Gastrocnemius medialis (tissue), 4 donors: ENCODE results near the gene GPER1. TPM values are rescaled to one million over a fixed set of nuclear protein-coding genes. Genes with fewer than 3 reads are reported as not detected.

Source experiments
- ATAC-seq, 2 donors: fragments of 150-250 bp; one replicate each; pipeline ENCODE4 v1.9.1; 2016
- DNase-seq, 2 donors: peaks; one replicate each; pipeline ENCODE4 v3.0.0-alpha.2; 2019
- H3K27ac ChIP-seq, 4 donors: fragments of 200-600 bp; sonication (generic); 1 replicate in 1 of 4; 2 replicates in 3 of 4; pipeline ENCODE4 v1.5.1; 2016 to 2018; ENCODE audit warnings: mild to moderate bottlenecking in 2 of 4, moderate library complexity in 1 of 4
- H3K27me3 ChIP-seq, 3 donors: fragments of 200-600 bp; sonication (generic) in 2 of 3; 1 replicate in 1 of 3; 2 replicates in 2 of 3; pipeline versions ENCODE4 v1.5.1 to v1.6.0; 2016 to 2019; ENCODE audit warnings: mild to moderate bottlenecking in 1 of 3, moderate library complexity in 1 of 3
- H3K36me3 ChIP-seq, 2 donors: fragments of 200-600 bp; sonication (generic) in 1 of 2; one replicate each; pipeline ENCODE4 v1.5.1; 2017 to 2018
- H3K4me1 ChIP-seq, 2 donors: fragments of 200-600 bp; sonication (generic) in 1 of 2; one replicate each; pipeline ENCODE4 v1.5.1; 2016 to 2017; ENCODE audit warnings: mild to moderate bottlenecking in 2 of 2
- H3K4me3 ChIP-seq, 4 donors: fragments of 200-600 bp; sonication (generic) in 3 of 4; 1 replicate in 1 of 4; 2 replicates in 3 of 4; pipeline ENCODE4 v1.5.1; 2016 to 2019; ENCODE audit warnings: mild to moderate bottlenecking in 2 of 4
- H3K9me3 ChIP-seq, 3 donors: fragments of 200-600 bp; sonication (generic) in 2 of 3; 1 replicate in 1 of 3; 2 replicates in 2 of 3; pipeline ENCODE4 v1.5.1; 2016 to 2019
- CTCF ChIP-seq, 5 experiments: fragments of 450-650 bp in 3 of 5; fragments of 200-600 bp in 2 of 5; sonication (generic) in 2 of 5; IDR thresholded peaks in 4 of 5; conservative IDR thresholded peaks in 1 of 5; 1 replicate in 4 of 5; 2 replicates in 1 of 5; pipeline ENCODE4 v1.5.1; 2016 to 2019; ENCODE audit warnings: antibody characterized with exemption in 5 of 5, mild to moderate bottlenecking in 3 of 5, moderate library complexity in 3 of 5
- POLR2A ChIP-seq, 2 donors: fragments of 450-650 bp; IDR thresholded peaks; one replicate each; pipeline ENCODE4 v1.6.1; 2017; ENCODE audit warnings: antibody characterized with exemption in 2 of 2, mild to moderate bottlenecking in 2 of 2, moderate library complexity in 2 of 2
- in situ Hi-C, 4 donors: fragments of 200-750 bp; cut with MboI; loops; one replicate each; pipeline versions ENCODE4 v1.15.0 to v1.8.0; 2017; ENCODE audit warnings: low sequenced_read_pairs in 4 of 4
- intact Hi-C: fragments of 100-400 bp; cut with DNase I; formaldehyde crosslinking; loops from one replicate; pipeline ENCODE4 v1.15.1; 2023; ENCODE audit warnings: low total_unique reads
- total RNA-seq, 4 donors: library from RNA; depleted of rRNA; stranded (reverse); fragments of >200 nt; gene quantifications; one replicate each; pipeline versions ENCODE4 v1.1.0 to v1.2.3, GENCODE V29; 2016

GPER1 gene
- total RNA-seq, 4 donors from 2014 or later: 0.92 to 3.2 (median 2.1) TPM

DNA sequence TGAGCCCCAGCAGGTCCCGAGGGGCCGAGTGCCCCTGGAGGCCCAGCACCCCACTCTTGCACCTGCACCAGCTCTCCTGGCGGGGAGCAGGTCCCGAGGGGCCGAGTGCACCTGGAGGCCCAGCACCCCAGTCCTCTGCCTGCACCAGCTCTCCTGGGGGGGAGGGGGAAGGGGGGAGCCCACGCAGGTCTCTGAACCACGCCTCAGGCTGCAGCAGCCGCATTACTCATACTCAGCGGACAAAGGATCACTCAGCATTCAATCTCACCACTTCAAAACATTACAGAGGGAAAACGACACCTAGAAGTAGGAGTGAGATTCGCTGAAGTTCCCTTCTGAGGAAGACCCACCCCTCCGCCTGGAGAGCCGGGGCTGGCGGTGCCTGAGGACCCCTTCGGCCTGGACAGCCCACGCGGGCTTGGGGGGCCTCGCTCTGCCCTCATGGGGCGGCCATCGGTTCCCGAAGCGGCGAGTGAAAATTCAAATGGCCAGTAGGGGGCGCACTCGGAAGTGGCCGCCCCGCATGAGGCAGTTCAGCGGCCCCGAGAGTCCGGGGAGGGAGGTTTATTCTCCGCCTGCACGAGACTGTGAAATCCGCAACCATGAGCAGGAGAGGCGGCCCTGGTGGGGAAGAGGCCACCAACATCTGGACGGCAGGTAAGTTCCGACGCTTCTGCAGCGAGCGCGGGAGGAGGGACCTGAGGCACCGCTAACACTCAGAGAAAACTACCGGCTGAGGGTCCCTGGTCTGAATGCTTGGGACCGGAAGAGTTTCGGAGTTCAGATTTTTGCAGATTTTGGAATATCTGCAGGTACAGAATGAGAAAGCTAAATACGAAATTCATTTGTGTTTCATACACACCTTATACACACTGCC is 1.1 kb upstream of the GPER1 start:
- TF ChIP-seq CTCF (IDR thresholded peaks at IDR 0.05 in 4 of 5, conservative IDR thresholded peaks at IDR 0.05 in 1 of 5): peak; percentile 67 to 92 (median 90)
- TF ChIP-seq POLR2A (IDR thresholded peaks at IDR 0.05): no peak
- ATAC-seq: peak; percentile 65 to 81

DNA sequence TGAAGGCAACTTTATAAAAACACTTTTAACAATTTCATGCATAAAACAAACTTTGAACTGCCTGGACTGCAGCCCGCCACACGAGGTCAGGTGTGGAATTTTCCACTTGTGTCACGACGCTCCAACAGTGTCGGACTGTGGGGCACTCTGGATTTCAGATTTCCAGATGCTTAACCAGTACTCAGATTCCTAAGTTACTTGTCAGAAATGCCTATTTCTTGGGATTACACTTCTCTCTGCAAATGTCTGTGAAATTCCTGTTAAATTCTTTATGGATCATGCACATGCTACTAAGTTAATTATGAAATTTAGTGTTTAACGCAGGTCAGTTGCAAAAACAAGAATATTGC is 473 bp upstream of the GPER1 start:
- in situ Hi-C loops (loop anchor here in 3 of 4 donors (5.0 to 10.0 kb wide), 3 partner anchors 85 to 97 kb away; no protein-coding TSS in a partner anchor), intact Hi-C loops (loop anchor here (1.0 kb wide), 2 partner anchors 36 to 89 kb away; no protein-coding TSS in a partner anchor)
- Histone ChIP-seq H3K9me3 (no peaks in the 10 kb centered on the region), H3K27me3 (no peaks in the 10 kb centered on the region), H3K4me3 (peak overlapping the region; percentile 36 to 53 (median 48)), H3K36me3 (no peaks in the 10 kb centered on the region), H3K4me1 (peaks cover 7 to 17% of the 10 kb centered on the region in 2 donors), H3K27ac (peak overlapping the region in 2 of 4 donors; percentile 48 to 57)
- TF ChIP-seq CTCF (IDR thresholded peaks at IDR 0.05 in 4 of 5, conservative IDR thresholded peaks at IDR 0.05 in 1 of 5) (no peak), POLR2A (IDR thresholded peaks at IDR 0.05) (no peak)
- DNase-seq (no peak), ATAC-seq (no peak)

More for the DNA sequence above, 1.1 kb upstream of the GPER1 start:
- Histone ChIP-seq H3K27ac (peak overlapping the region in 2 of 4 donors; percentile 24 to 57), H3K4me1 (peaks cover 7 to 17% of the 10 kb centered on the region in 2 donors), H3K36me3 (no peaks in the 10 kb centered on the region), H3K4me3 (peak overlapping the region; percentile 36 to 53 (median 48)), H3K27me3 (no peaks in the 10 kb centered on the region), H3K9me3 (no peaks in the 10 kb centered on the region)
- intact Hi-C loops: loop anchor here (1.0 kb wide), 2 partner anchors 36 to 89 kb away; no protein-coding TSS in a partner anchor
- DNase-seq: peak; percentile 32 to 51
- in situ Hi-C loops: loop anchor here in 3 of 4 donors (5.0 to 10.0 kb wide), 3 partner anchors 85 to 98 kb away; no protein-coding TSS in a partner anchor

GRCh38 chr7:1090236-1090635 is 2.3 kb downstream of the GPER1 start:
- Histone ChIP-seq H3K27me3 (no peaks in the 10 kb centered on the region), H3K4me3 (no peak overlapping the region), H3K9me3 (no peaks in the 10 kb centered on the region), H3K4me1 (peaks cover 7 to 17% of the 10 kb centered on the region in 2 donors), H3K27ac (no peak overlapping the region), H3K36me3 (no peaks in the 10 kb centered on the region)
- DNase-seq (no peak), ATAC-seq (no peak)
- intact Hi-C loops: no loop called here
- in situ Hi-C loops: no loop called here
- no peak for TF ChIP-seq CTCF (IDR thresholded peaks at IDR 0.05 in 4 of 5, conservative IDR thresholded peaks at IDR 0.05 in 1 of 5)
- no peak for TF ChIP-seq POLR2A (IDR thresholded peaks at IDR 0.05)

GRCh38 chr7:1090686-1091643 is 3.1 kb downstream of the GPER1 start:
- DNase-seq (no peak), ATAC-seq (no peak)
- intact Hi-C loops: no loop called here
- no peak for TF ChIP-seq POLR2A (IDR thresholded peaks at IDR 0.05)
- no peak for TF ChIP-seq CTCF (IDR thresholded peaks at IDR 0.05 in 4 of 5, conservative IDR thresholded peaks at IDR 0.05 in 1 of 5)
- no peak overlapping the region for H3K27ac ChIP-seq
- H3K9me3 ChIP-seq: no peaks in the 10 kb centered on the region
- peaks cover 7 to 21% of the 10 kb centered on the region in 2 donors for H3K4me1 ChIP-seq
- in situ Hi-C loops: no loop called here
- no peaks in the 10 kb centered on the region for H3K27me3 ChIP-seq
- no peak overlapping the region for H3K4me3 ChIP-seq
- H3K36me3 ChIP-seq: no peaks in the 10 kb centered on the region
